Jurkat, Clone E6-1 (cell line): ENCODE data around the gene PDE11A.
"Not testable (repeated sequence)": the region's sequence is repeated elsewhere in the genome, so short reads cannot be mapped to it uniquely, and the experiment has no call there.

Source experiments
- DNase-seq: peaks from one replicate; pipeline ENCODE4 v3.0.0-alpha.2; 2011; ENCODE audit warnings: low read depth, low spot score
- H3K4me3 ChIP-seq: 2 replicates; pipeline ENCODE4 v1.5.1; 2011; ENCODE audit warnings: mild to moderate bottlenecking, low read length, control low read depth, moderate library complexity

Gene PDE11A

DNA sequence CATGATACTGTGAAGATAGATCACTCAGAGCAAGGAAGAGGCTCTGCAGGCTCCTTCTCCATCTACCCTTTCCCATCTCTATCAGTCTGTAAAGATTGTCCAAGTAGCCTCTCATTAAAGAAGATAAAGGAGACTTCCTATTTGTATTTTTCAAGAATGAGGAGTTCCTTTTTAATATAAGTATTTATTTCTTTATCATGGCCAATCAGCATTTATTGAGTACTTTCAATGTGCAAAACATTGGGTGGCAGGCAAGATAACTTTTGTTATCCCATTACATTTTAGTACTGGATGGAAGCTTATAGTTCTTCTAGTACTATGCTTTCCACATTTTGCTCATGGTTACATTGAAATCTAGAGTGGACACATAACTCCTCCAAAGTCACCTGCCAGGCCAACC is 3.6 kb upstream of the PDE11A start:
- no peak for DNase-seq
- no peak overlapping the region for H3K4me3 ChIP-seq

DNA sequence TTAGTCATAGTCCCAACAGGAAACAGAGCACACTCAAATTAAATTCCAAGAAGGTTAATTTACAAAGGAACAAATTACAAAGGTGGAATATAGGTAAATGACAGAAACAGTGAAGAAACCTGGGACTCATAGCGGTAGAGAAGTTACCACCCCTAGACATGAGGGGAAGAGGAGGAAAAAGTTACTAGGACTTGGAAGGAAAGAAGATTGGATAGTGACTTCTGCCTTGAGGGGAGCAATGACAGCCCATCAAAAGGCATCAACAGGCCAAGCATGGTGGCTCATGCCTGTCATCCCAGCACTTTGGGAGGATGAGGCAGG is 2.4 kb upstream of the PDE11A start:
- H3K4me3 ChIP-seq = no peak overlapping the region
- no peak for DNase-seq

DNA sequence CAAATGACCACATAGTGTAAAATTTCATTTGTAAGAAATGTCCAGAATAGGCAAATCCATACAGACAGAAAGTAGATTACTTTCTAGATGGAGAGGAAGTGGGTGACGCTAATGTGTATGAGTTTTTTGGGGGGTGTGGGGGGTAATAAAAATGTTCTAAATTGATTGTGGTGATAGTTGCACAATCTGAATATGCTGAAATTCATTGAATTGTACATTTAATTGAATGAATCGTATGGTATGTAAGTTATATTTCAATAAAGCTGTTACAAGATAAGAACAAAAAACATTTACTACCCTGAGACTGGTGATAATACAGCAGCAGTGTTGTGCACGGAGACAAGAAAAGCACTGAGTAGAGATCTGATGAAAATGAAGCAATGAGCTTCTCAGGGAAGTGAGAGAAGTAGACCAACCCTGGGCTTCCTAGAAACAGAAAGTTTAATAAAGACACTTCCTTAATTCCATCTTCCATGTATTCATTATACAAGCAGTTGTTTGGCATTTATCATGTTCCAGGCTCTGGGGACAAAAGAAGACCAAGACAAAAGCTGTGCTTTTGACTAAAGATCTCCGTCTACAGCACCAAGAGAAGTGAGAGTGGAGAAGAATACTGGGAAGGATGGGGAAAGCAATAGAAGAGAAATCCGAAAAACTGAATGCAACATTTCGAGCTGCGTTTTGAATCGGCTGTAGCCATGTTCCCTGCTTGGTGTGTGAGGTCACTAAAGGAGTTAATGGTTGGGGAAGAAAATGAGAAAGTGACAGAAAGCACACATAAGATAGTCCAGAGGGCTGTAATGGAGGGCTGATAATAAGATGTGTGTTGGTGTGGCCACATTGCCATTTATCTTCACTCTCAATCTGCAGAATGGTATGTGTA is 1.8 kb upstream of the PDE11A start:
- no peak for DNase-seq
- H3K4me3 ChIP-seq = no peak overlapping the region

DNA sequence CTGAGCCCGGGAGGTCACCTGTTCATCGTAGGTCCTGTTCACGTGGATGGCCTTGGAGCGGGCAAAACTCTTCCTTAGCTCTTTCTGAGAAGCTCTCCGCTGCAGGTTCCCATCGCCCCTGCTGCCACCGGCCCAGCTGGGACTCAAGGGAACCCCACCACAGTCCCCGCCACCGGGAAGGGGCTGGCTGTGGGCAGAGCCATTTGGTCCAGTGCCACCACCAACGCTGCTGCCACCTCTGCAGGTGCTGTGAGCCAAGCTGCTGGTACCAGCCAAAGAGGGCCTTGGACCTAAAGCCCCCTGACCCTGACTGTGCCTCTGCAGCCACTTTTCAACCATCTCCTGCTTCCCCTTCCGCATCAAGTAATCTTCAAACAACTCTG is 586 bp downstream of the PDE11A start:
- no peak for DNase-seq
- H3K4me3 ChIP-seq = no peak overlapping the region

DNA sequence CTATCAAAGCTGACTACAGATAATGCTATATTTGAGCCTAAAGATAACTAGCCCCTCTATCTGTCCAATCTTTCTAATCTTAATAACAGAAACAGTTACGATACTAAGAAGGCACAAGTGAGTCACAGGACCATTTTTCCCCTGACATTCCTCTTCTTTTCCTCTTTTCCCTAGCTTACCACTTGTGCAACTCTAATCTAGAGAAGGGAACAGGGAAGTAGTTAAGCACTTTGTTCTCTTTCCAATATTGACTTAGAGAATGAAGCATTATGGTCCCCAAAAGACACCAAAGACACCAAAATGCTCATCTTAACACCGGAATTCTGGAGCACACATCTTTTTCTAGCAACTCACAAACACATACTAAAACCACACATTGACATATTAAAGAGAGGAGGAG is 1.8 kb downstream of the PDE11A start:
- H3K4me3 ChIP-seq = no peak overlapping the region
- DNase-seq = no peak

DNA sequence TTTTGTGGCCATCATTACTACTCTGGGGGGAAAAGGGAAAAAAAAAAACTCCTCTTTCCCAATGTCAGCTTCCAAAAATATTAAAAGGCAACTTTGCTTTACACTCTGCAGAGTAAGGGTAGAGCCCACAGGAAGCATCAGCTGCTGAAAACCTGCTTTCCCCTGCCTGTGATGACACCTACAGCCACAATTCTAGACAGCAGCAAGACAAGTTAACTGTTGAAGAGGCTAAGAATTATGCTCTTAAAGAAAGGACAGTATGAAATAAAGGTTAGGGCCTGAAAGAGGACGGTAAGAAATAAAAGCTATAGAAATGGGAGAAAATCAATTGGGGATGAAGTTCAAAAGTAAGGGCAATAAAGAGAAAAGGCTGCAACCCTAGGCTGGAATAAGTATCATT is 3.0 kb downstream of the PDE11A start:
- H3K4me3 ChIP-seq = no peak overlapping the region
- peak; percentile 2 for DNase-seq

DNA sequence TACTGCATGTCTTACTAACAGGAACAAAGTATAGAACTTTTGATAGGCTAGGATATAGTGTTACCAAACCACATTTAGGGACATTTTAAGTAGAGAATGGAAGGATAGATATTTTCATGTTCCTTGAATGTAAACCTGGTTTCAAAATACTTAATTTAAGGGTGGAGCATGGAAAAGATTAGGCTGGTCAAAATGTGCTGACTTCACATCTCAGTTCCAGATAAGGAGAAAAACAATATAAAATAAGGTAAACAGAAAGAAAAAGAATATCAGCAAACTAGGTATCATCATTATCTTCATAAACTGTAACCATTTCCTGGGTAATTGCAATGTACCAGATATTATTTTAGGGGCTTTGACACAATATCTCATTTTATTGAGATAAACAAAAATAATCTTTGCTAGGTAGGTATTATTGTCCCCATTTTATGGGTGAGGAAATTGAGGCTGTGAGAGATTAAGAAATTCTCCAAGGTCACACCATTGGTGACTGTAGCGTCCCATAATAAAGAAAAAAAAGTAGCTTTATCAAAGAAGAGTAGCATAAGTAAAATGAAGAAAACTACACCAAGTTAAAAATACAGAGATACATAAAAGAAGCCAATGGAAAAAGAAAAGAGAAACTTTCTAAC is 3.6 kb downstream of the PDE11A start:
- no peak overlapping the region for H3K4me3 ChIP-seq
- DNase-seq = no peak

DNA sequence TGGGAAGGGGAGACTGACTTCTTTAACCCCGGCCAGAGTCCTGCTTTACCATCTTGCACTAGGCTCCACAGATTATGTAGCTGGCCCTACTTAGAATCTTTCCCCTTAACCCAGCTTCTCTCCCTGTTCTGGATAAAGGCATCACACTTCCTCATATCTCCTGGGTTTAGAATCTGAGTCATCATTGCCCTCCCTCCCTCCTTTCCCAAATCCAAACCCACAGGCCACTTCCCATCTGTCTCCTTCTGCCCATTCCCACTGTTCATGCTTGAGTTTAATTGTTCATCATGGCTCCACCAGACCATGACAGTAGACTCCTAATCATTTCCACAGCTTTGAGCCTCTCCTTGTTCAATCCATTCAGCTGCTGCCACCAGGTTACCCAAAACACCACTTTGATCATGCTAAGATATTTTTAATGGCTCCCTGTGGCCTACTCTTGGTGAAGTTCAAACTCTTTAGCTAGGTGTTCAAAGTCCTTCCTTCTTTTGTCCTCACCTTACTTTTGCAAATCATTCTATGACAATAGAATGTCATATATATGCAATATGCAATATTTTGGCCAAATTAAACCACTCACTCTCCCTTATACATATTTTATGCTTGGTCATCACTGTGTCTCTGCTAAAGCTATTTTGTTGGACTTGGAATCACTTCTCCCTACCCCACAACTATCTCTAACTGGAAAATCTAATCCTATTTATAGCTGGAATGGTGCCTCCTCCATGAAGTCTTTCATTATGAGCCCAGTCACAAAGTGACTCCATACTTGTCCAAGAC is 5.5 kb downstream of the PDE11A start:
- no peak overlapping the region for H3K4me3 ChIP-seq
- no peak for DNase-seq

DNA sequence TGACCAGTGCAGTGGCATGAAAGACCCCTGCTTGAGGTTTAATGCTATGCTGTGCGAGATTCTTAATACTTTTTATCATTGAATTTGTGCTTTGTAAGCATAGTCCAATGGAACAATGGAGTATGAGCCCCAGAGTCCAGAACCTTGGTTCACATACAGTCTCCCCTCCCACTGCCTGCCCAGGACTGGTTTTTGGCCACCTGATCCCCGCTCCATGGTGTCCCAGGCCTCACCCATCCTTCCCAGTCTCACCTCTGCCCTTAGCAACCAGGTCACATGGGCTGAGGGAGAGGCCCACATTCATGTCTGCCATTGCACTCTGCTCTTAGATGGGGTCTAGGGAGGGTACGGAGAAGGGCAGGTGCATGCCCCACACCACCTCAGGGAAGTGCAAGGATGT is 6.3 kb downstream of the PDE11A start:
- no peak for DNase-seq
- H3K4me3 ChIP-seq = no peak overlapping the region

DNA sequence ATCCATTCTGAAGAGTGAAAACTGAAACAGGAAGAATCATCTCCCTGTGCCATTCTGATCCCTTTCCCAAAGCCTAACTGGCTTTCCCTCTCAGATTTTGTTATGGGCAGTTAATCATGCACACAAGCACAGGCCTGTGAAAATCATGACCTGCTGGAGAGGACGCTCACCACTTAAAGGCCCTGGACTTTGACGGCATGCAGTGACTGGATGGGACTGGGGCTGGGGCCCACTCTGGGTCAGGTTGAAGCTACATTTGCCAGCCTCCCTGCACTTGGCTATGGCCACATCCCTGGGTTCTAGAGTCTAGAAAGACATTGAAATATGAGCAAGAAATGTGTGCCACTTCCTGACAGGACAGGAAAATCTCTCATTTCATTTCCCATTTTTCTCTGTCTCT is 12.9 kb downstream of the PDE11A start:
- no peak for DNase-seq
- no peak overlapping the region for H3K4me3 ChIP-seq

DNA sequence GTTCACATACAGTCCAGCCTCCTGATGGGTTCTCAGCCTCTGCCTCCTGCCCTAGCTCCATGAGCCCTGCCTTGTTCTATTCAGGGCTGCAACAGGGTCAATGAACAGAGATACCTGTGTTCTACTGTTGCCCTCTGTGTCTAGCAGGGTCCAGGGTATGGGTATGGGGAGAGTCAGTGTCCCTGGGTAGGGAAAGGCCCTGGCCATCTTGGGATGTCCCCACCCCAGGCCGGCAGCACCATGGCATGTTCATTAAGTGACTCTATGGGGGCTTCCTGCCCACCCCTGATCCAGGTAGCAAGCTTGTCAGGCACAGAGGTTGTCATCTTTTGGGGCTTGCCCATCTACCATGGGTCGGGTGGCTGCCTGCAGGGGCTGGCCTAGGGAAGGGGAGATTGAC is 13.5 kb downstream of the PDE11A start:
- no peak overlapping the region for H3K4me3 ChIP-seq
- DNase-seq = no peak

DNA sequence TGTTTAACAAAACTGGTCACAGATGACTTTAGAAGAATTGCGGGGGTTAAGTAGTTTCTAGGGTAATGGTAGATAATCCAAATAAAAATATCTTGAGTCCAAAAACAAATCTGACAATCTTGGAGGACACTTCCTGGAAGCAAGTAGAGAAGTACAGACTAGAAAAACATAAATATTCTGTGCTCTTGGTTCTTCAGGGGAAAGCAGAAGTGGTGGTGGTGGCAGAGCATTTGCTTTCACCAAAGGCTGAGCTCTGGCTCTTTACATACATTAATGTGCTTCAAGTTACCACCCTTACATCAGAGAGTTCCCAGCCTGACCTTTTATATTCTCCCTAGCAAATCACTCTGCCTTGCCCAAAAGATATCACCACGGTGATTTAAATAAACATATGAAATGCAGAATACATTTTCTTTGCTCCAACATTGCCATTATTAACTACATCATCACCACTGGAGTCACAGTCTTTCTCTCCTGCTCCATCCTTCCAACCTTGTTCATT is 15.3 kb downstream of the PDE11A start:
- no peak overlapping the region for H3K4me3 ChIP-seq

DNA sequence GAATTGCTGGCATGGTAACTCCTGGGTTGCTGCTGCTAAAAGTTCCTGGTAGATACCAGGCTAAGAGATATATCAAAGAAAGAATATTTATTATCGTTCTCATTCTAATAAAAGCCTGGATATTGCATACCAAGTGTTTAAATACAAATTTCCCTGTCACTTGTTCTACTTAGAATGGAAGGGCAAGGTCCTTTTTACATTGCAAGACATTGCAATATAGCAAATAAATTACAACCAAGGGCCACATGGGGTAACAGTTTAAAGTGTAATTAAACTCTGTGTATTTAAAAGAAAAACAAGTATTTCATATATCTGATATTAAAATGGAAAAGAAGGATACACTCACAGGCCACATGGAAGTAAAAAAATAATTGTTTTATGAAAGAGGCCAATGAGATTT is 16.2 kb downstream of the PDE11A start:
- DNase-seq = no peak
- no peak overlapping the region for H3K4me3 ChIP-seq

More for the DNA sequence above, 15.3 kb downstream of the PDE11A start:
- DNase-seq = no peak

DNA sequence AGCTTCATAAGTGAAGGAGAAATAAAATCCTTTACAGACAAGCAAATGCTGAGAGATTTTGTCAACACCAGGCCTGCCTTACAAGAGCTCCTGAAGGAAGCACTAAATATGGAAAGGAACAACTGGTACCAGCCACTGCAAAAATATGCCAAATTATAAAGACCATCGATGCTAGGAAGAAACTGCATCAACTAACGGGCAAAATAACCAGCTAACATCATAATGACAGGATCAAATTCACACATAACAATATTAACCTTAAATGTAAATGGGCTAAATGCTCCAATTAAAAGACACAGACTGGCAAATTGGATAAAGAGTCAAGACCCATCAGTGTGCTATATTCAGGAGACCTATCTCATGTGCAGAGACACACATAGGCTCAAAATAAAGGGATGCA is 21.3 kb downstream of the PDE11A start:
- H3K4me3 ChIP-seq, DNase-seq: not testable (repeated sequence)

DNA sequence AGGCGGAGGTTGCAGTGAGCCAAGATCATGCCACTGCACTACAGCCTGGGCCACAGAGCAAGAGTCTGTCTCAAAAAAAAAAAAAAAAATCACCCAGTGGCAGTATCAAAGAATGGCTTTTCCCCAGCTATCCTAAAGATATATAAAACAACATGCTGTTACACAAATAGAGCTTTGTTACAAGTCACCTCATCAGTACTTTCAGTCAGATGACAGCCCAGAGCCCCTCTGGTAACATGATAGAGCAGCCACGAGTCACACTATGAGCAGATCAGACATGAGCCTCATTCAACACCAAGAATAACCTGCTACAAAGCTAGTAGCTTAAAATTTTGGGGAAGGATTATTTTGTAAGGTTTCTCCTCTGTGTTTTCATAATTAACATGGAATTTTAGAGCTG is 25.2 kb downstream of the PDE11A start:
- no peak for DNase-seq

DNA sequence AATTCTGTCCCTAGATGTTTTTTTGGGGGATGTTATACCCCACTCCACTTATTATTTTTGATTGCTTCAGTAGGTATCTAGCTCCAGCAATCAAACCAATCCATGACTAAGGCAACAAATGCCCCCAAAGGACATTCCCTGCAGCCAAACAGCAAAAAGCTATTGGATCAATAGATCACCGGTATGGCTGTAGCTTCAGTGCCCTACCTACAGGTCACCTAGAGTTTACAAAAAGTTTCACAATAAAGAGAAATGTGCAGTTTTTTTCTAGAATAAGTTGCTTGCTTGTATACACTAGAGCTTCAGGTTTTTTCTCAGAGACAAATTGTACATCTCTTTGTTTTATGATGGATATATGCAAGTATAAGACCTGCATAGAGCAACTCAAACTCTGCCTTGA is 27.7 kb downstream of the PDE11A start:
- DNase-seq = no peak
- H3K4me3 ChIP-seq = no peak overlapping the region

More for the DNA sequence above, 25.2 kb downstream of the PDE11A start:
- no peak overlapping the region for H3K4me3 ChIP-seq

DNA sequence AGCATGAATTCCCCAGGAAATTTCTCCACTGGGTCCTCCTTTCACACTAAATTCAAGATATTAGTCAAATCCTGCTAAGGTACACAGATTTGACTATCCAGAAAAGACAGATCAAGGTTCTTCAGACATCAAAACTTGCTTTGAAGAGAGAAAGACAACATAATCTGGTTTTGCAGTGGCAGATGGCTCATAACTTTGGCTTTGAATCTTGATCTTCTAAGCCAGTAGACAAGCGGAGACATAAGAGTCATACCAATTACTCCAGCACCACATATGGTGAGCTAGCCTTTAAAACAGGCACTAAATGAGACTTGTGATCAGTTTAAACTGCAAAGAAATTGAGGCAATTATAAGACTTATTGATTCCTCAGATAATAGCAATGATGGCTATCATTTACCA is 29.3 kb downstream of the PDE11A start:
- H3K4me3 ChIP-seq = no peak overlapping the region
- DNase-seq = no peak

DNA sequence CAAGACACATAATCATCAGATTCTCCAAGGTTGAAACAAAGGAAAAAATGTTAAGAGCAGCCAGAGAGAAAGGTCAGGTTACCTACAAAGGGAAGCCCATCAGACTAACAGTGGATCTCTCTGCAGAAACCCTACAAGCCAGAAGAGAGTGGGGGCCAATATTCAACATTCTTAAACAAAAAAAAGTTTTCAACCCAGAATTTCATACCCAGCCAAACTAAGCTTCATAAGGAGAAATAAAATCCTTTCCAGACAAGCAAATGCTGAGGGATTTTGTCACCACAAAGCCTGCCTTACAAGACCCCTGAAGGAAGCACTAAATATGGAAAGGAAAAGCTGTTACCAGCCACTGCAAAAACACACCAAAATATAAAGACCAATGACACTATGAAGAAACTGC is 39.0 kb downstream of the PDE11A start:
- H3K4me3 ChIP-seq, DNase-seq: not testable (repeated sequence)

DNA sequence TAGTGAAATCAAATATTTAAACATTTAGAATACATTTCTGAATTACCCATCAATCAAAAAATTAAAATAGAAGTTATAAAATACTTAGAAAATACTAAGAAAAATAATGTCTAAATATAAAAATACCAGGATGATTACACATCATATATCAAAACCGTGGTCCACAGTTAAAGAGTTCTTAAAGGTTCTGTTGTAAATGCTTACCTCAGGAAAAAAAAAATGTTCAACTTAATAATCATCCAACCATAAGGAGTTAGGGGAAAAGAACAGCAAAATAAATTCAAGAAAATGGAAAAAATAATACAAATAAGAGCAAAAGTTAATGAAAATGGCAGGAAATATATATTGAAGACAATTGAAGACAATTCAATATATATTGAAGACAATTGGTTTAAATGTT is 43.2 kb downstream of the PDE11A start:
- no peak overlapping the region for H3K4me3 ChIP-seq
- no peak for DNase-seq

DNA sequence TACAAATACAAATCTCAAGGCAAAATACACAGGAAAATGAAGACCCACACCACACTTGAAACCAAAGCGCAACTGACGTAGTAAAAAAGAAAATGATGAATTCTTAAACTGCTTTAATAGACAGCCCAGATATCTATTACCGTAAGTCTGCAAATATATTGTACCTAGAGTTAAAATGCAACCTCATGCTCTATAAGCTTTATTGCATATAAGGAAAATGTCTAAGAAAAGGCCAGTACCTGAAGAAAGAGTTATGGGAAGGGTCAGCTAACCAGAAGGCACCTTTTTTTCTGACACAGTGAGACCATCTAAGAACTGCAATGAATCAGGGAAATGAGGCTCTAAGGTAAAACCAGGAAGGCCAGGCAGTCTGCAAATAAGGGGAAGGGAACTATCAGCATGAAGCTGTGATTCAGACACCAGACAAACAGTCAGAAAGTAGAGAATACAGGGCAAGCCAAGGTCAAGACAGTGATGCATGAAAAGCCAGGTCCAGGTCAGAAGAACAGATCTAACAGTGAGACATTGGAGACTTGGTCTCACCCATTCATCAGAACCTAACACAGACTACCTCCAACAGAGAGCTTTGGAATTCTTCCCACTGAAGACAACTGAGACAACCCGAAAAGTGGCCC is 46.9 kb downstream of the PDE11A start:
- no peak for DNase-seq

More for the DNA sequence above, 46.9 kb downstream of the PDE11A start:
- no peak overlapping the region for H3K4me3 ChIP-seq
